NOMO-1 (cell line): ENCODE data around the gene GUCY1A2.
"Not testable (repeated sequence)": the region's sequence is repeated elsewhere in the genome, so short reads cannot be mapped to it uniquely, and the experiment has no call there.

ENCODE experiments used
- DNase-seq, 2 experiments: peaks; one replicate each; lab custom pipeline; 2025; ENCODE audit not compliant: unreplicated experiment in 2 of 2; lab: John Stamatoyannopoulos, UW

Gene GUCY1A2

DNA sequence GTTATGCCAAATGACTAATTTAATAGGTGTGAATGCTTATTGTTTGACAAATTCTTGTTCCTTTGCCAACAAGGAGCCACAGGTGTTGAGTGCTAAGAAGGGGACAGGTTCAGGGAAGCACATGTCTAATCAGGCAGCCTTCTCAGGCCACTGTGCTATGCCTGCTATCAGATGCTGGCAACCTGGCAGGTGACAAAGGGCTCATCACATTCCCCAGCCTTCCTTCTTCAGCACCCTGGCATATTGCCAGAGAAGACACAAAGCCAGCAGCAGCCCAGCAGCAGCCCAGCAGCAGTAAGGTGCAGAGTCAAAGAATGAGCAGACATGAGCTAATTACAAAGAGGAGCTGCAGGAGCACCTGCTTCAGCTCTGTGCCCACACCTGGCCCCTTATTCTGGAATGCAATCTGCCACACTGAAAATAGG lies 68.2 kb downstream of the GUCY1A2 start:
- DNase-seq = no peak

DNA sequence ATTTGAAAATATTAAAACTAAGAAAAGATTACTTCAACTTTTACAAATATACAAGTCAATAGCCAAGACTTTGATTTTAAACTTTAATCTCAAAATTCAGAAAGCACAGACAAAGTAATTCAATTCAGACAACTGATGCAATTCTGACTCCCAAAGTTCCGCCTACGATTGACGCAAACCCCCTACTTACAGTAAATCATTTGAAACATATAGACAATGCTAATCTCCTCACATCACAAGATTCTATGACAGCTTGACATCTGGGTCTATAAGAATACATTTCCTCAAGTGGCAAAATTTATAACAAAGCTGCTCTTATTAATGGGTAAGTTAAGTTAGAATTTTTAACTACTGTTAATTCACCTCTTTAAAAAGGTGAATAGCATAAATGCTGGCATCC lies 75.2 kb downstream of the GUCY1A2 start:
- no peak for DNase-seq

DNA sequence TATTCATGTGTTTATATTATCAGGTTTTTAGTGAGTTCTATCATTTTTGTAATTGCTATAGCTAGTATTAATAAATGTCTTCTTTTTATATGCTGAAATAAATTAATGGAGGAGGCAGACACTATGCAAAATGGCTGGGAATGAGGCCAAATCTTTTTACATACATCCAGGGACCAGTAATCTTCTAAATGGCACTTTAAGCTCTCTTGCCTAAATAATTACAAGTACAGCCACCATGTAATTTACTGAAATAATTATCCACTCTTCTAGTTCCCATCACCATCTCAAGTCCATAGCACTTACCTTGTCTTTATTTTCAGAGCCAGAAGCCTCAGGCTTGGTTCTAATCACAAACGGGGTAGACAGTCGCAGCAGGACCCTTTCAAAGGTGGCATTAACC lies 79.1 kb downstream of the GUCY1A2 start:
- no peak for DNase-seq

DNA sequence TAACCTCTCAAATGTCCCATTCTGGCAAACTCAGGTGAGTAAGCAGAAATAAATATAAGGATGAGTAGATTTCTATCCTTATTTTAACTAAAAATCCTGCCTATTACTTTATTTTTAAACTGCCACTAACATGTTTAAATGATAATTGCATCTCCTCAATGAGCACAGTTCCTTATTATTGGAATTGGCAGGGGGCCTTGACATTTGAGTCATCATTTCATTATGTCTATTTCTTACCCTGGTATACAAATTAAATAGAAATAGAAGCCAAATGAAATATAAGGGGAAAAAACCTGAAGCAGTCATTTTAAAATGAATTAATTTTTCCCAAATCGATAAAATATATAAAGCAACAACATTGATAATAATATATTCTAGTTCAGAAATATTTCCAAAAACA lies 81.2 kb downstream of the GUCY1A2 start:
- no peak for DNase-seq

DNA sequence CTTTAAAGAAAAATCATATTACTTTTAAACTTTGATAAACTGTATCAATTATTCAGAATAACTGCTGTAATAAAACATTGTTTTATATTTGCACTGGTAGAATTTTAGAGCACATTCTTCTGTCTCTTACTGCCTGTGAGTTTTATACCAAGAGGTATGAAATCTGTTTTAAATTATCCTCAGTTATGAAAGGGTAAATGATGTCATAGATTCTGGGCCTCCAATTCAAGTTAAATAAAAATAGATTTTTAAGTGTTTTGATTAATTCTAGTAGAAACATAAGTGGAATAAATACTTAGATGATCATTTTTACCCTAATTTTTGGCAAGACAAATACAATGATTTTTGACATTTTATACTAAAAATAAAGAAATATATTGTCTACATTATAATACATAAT lies 93.0 kb downstream of the GUCY1A2 start:
- no peak for DNase-seq

DNA sequence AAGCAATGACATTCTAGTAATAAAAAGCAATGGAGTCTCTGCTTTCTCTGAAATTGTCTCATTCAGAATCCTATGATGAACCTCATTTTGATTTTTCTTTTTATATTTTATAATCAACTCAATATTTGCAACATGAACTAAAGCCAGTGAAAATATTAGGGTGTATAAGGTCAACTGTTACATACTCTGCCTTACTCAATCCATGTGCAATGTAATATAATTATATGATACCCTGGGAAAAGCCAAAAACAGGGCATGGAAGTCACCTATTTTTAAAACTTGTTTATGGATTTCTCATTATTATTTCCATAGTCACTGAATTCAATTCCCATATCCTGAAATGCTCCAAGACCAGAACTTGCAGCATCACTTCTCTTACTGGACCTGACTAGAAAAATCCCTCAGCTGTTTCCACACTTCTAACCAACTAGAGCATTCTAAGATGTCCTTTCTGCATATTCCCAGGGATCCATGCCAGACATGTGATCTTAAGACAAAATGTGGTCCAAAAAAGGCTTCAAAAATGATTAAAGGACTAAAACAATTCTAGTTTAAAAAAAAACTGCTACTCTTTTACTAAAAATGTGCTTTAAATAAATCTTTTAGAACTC lies 97.3 kb downstream of the GUCY1A2 start:
- DNase-seq = no peak

DNA sequence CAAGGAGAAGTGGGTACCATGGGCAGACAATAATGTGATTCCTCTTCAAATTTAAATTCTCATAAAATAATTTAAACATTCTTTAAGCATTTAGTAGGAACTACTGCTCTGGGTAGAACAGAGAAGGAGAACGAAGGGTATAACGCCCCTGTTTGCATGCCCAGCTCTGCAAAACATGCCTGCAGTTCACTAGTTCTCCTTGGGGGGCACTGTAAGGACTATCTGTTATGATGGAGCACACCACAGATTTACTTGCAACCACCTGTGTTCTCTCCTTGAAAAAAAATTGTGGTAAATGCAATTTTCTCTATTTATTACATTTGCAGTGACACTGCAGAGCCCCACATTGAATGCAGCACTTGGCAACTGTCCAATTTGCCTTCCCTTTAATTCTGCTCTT lies 100.3 kb downstream of the GUCY1A2 start:
- no peak for DNase-seq

DNA sequence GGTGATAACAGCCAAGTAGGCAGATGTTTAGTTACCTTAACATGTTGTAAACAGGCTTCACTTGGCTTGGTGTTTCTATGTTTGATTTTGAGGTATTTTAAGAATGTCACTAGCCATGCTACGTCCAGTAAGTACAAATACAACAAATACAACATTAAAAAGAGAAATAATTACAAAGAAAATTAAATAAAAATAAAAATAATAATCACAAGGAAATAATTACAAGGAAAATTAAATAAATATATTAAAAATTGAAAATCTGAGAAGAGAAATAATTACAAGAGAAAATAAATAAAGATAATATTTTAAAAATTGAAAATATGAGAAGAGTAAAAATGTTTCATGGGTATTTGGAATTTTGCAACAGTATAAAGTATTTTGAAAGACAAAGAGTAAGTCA lies 103.9 kb downstream of the GUCY1A2 start:
- no peak for DNase-seq

DNA sequence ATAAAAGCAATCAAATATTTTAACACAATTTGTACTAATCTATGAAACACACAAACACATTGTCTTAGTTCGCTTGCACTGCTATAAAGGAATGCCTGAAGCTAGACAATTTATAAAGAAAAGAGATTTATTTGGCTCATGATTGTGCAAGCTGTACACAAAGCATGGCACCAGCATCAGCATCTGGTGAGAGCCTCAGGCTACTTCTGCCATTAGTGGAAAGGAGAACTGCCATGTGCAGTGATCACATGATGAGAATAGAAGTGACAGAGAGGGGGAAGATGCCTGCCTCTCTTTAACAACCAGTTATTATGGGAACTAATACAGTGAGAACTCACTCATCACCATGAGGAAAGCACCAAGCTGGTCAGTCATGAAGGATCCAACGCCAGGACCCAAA lies 105.1 kb downstream of the GUCY1A2 start:
- DNase-seq = no peak

DNA sequence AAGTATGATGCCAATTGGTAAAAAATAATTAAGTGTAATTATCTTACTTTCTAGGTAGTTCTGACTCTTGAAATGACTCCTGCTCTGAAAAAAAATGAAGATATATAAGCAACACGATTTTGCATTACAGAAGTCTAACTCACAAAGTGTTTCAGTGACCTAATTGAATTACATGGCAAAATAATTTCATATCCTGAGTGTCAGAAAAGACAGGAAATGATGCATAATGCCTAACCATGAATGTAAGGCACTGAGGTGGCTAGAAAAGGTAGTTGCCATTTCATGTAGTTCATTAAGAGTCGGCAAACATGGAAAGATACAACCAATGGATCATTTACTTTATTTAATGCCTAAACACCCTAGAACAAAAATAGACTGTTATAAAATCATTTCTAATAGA lies 113.5 kb downstream of the GUCY1A2 start:
- no peak for DNase-seq

DNA sequence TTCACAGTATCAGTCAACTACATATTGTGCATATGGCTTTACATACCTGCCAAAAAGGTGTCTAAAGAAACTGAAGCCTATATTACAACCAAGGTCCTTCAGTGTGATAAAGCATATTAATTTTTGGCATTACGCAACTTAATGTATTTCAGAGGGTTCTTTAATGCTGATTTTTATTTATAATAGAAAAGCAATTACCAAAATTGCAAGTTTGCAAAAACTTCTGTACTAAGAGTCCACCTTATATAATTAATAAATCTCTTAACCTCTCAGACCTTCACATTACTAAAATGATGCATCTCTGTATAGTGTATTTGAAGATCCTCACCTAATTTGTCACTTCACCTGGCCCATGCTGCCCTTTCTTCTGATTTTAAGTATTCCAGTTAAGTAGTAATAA lies 128.6 kb downstream of the GUCY1A2 start:
- DNase-seq = no peak

DNA sequence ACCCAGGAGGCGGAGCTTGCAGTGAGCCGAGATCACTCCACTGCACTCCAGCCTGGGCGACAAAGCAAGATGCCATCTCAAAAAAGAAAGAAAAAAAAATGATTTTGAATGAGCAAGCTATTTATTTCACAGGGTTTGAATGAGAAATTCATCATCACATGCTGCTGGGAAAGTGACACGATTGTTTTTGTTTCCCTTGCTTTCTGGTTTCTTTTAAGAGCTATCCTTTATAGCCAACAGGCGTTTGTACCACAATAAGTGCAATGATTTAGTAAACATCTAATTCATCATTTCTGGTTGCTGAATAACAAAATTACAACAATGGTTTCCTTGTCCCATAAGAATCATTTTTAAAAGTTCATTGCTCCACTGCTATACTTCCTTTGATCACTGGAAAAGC lies 129.9 kb downstream of the GUCY1A2 start:
- DNase-seq = no peak

DNA sequence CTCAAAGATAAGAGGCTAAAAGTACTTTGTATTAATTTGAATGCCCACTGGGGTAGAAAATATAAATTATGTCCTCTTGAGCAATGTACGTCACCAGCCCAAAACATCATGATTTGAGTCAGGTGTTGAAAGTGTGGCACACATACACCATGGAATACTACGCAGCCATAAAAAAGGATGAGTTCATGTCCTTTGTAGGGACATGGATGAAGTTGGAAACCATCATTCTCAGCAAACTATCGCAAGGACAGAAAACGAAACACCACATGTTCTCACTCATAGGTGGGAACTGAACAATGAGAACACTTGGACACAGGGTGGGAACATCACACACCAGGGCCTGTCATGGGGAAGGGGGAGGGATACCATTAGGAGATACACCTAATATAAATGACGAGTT lies 134.6 kb downstream of the GUCY1A2 start:
- not testable (repeated sequence) for DNase-seq

DNA sequence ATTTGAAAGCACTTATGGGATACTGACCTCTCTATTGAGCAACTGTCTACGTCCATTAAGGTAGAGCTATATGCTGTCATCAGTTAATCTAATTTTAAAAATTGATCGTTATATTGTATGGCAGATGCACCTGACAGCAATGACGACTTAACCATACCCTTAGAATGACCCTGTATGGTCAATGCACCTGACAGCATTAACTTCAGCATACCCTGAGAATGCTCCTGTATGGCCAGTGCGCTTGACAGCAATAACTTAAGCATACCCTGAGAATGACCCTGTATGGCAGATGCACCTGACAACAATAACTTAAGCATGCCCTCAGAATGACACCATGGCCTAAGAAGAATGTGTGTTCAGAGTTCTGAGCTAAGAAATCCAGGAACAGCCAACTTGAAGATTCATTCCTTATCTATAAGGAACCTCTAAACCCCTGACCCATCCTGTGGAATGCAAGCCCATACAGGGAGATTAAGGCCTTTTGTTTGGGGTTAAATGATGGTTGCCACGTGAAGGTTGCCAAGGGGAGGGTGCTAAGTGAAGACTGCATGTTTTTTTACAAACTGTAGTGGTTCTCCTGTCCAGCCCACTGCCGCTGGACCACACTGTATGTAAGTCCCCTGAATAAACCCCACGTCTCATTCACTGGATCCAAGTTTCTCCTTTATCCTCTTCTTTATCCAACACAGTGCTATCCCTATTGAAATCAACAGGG lies 138.3 kb downstream of the GUCY1A2 start:
- DNase-seq = no peak

DNA sequence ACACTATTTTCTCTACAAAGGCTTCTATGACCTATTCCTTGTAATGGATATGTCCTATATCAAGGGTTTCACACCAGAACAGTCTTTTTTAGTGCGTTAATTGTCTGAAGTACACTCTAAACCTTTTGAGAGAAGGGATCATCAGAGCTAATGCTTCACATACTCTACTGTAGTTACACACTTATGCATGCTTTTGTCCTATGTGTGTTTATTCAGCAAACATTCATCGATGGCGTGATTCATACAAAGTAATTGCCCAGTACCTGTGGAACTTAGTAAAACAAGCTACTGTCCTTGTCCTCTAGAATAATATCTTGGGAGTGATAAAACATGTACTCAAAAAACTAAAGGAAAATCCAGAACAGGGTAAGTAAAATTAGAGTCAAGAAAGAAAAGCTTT lies 139.2 kb downstream of the GUCY1A2 start:
- no peak for DNase-seq

DNA sequence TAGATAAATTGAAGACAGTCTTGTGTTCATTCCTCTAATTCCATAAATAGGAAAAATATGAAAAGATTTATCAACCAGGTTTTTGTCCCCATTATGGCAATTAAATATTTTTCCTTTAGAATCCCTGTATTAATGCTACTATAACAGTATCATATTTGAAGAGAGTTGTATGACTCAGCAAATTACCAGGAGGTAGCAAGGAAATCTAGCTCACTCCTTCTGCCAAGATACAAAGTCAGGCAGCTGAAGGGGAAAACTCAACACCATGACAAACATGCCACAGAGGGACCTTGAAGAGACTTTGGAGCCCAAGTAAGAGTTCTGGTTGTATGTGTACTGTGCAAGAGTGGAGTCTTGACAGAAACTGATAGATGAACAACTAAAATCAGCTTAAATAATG lies 143.3 kb downstream of the GUCY1A2 start:
- DNase-seq = no peak

DNA sequence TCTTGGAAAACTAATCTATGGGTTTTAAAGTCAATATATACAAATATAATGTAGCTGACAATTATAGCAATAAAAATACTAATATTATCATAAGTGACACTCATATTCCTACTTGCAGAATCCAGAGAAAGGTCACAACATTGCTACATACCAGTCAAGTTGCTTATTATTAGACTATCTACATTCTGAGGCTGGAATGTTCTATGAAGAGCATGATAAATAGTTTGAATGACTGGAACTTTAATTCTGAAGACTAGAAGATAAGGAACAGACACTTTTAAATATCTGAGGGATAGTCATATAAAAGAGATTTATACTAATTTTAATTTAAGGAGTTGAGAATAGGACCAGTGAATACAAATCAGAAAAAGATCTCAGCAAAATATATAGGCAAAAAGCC lies 146.0 kb downstream of the GUCY1A2 start:
- no peak for DNase-seq

DNA sequence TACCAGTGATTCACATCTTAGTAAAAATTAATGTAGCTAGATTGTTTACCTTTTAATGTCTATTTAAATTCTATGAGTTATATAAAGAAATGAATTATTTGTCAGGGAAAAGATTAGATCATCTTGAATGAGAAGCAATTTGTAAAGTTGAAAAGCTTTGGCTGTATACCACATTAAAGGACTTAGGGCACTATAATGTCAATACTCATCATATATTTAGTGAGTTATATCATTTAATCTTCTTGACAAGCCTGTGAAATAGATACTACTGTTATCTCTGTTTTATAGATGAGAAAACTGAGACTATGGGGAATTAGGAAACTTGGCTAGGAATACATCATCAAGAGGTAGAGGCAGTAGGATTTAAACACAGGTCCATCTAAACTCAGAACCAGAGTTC lies 160.1 kb downstream of the GUCY1A2 start:
- DNase-seq = no peak

DNA sequence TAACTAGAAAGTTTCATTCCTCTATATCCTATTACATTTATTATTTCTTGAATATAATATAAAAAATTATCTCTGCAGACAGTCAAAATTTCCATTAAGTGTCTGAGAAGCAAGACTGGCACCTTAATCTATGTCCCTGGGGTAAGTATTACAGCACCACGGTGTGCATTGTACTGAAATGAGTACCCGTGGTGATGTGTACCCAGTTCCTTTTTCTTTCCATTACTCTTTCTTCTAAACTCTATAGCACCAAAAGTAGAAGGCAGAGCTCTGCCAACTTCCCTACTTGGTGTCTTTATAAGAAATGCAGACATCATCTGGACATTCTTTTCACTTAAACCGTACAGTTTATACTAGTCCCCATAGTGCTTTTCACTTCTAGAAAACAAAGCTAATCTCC lies 161.7 kb downstream of the GUCY1A2 start:
- no peak for DNase-seq

DNA sequence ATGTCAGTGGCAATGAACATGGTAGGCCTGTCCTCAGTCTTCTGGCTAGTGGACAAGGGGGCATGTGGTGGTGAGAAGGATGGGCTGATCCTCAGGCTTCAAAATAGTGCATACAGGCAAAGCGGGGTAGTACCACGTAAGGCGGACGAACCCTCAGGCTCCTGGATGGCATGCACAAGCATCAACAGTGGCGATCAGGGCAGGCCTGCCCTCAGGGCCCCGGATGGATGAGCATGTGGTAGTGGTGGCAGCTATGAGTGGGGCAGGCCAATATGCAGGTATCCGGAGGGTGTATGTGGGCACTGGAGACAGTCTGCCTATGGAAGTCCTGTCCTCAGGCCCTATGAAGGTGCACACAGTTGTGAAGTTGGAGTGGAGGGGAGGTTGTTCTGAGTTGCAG lies 163.8 kb downstream of the GUCY1A2 start:
- DNase-seq = no peak

DNA sequence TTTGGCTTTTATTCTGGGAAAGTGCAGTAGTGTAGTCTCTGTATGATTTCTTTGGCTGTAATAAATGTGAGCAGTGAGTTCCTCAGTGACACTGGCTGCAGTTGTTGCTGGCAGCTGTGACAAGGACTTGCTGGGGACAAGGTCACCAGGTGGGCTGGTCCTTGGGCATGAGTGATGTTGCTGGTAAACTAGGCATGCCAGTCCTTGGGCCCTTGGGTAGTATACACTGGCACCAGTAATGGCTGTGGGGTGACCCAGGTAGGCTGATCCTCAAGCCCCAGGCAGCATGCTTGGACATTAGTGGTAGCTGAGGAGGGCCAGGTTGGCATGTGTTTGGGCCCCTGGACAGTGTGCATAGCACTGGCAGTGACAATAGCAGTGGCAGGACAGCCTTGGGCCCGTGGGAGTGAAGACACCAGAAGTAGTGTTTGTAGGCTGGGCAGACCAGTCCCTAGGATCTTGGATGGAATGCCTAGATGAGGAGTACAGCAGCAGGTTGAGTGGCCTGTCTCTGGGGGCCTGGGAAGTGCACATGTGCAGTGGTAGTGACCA lies 164.3 kb downstream of the GUCY1A2 start:
- no peak for DNase-seq

DNA sequence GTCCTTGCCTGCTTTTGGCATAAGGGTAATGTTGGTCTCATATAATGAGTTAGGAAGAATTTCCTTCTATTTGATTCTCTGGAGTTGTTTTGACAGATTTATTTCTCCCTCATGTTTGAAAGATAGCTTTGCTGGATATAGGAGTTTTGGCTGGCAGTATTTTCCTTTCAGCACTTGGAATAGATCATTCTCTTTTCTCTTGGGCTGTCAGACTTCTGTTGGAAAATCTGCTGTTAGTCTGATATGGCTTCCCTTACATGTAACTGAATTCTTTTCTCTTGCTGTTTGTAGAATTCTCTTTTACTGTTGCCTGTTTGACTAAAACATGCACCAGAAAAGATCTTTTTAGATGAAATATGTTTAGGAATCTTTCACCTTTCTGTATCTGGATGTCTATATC lies 165.5 kb downstream of the GUCY1A2 start:
- DNase-seq = no peak

DNA sequence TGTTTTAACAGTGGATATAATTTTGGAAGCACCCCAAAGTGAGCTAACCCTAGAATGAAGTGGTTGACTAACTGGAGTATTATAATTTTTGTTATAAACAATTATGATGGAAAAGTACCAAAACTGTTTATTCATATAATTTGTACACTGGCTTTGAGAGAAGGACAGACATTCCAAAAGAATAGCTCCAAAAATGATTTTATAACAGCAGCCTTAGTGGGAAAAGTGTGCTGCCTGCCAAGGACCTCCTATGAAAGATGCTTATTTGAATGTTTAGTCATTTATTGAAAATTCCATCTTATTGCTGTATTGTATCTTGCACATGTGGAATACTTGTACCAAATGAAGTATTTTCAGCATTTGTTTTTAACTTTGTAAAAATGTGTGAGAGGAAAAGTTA lies 169.8 kb downstream of the GUCY1A2 start:
- DNase-seq = no peak
